OCI-LY7 (cell line): Measurements from ENCODE around the gene THAP4. TPM values are rescaled to one million over a fixed set of nuclear protein-coding genes. Genes with fewer than 3 reads are reported as not detected.

ENCODE experiments used
- BruUV-seq: library from RNA; stranded (reverse); fragments of 400-500 nt; replicated peaks from 2 replicates; lab custom pipeline; 2021; lab: Mats Ljungman, UMichigan
- CTCF ChIA-PET: fragments of 300-600 bp; sonication (Branson Sonifier 250); formaldehyde crosslinking; loops from one replicate; lab custom pipeline; 2022; ENCODE audit warnings: antibody characterized with exemption; ENCODE audit not compliant: unreplicated experiment; lab: Charles Lee
- POLR2A ChIA-PET: fragments of 300-600 bp; sonication (Branson Sonifier 250); formaldehyde crosslinking; loops from one replicate; lab custom pipeline; 2022; ENCODE audit warnings: antibody characterized with exemption; lab: Charles Lee
- DNase-seq: peaks from one replicate; pipeline ENCODE4 v3.0.0-alpha.2; 2015; ENCODE audit warnings: low spot score
- H2AFZ ChIP-seq: fragments of 200-600 bp; sonication (generic), shearing (Covaris generic); 2 replicates; pipeline ENCODE4 v1.6.1; 2014; ENCODE audit warnings: mild to moderate bottlenecking, antibody characterized with exemption, low read length, moderate library complexity
- H3K27ac ChIP-seq: fragments of 200-600 bp; sonication (generic); 2 replicates; pipeline ENCODE4 v1.5.1; 2014; ENCODE audit warnings: mixed run types, low read depth, mild to moderate bottlenecking, moderate library complexity, low read length, inconsistent platforms; ENCODE audit not compliant: poor library complexity, severe bottlenecking
- H3K36me3 ChIP-seq: fragments of 200-600 bp; sonication (generic); 2 replicates; pipeline ENCODE4 v1.6.1; 2014; ENCODE audit warnings: mild to moderate bottlenecking, antibody characterized with exemption, low read length, moderate library complexity, mixed read lengths; ENCODE audit not compliant: insufficient read depth
- H3K4me1 ChIP-seq: fragments of 200-600 bp; sonication (generic); 2 replicates; pipeline ENCODE4 v1.5.1; 2014; ENCODE audit warnings: mild to moderate bottlenecking, low read length; ENCODE audit not compliant: insufficient read depth, poor library complexity, severe bottlenecking
- H3K4me2 ChIP-seq: fragments of 200-600 bp; sonication (generic); 2 replicates; pipeline ENCODE4 v1.6.1; 2014; ENCODE audit warnings: mild to moderate bottlenecking, low read length
- H3K4me3 ChIP-seq: fragments of 200-600 bp; sonication (generic); 2 replicates; pipeline ENCODE4 v1.5.1; 2014; ENCODE audit warnings: mild to moderate bottlenecking, low read depth, low read length; ENCODE audit not compliant: poor library complexity, severe bottlenecking
- H3K79me2 ChIP-seq: fragments of 200-600 bp; sonication (generic); 2 replicates; pipeline ENCODE4 v1.6.1; 2016; ENCODE audit warnings: low read depth, mild to moderate bottlenecking, low read length, moderate library complexity, mixed read lengths; ENCODE audit not compliant: insufficient read depth
- H3K9me2 ChIP-seq: fragments of 200-600 bp; sonication (generic); 2 replicates; pipeline ENCODE4 v1.6.1; 2016; ENCODE audit warnings: mild to moderate bottlenecking, low read length, mixed read lengths; ENCODE audit not compliant: insufficient read depth
- H3K9me3 ChIP-seq: fragments of 200-600 bp; sonication (generic); 2 replicates; pipeline ENCODE4 v1.6.1; 2014; ENCODE audit warnings: mild to moderate bottlenecking, mixed run types, low read length, mixed read lengths
- H4K20me1 ChIP-seq: fragments of 200-600 bp; sonication (generic); 2 replicates; pipeline ENCODE4 v1.6.1; 2014; ENCODE audit warnings: mild to moderate bottlenecking, antibody characterized with exemption, low read length, moderate library complexity, mixed read lengths; ENCODE audit not compliant: insufficient read depth
- EZH2phosphoT487 ChIP-seq: fragments of 200-600 bp; sonication (generic); IDR thresholded peaks from 2 replicates; pipeline ENCODE4 v1.6.1; 2018; ENCODE audit warnings: low read depth, borderline replicate concordance, mild to moderate bottlenecking, mixed run types, antibody characterized with exemption, low read length, moderate library complexity, mixed read lengths
- intact Hi-C: fragments of 100-400 bp; cut with micrococcal nuclease; formaldehyde crosslinking; loops from one replicate; pipeline ENCODE4 v1.10.0; 2022; ENCODE audit not compliant: unreplicated experiment
- total RNA-seq, 2 experiments: library from RNA; depleted of rRNA in 1 of 2; stranded (reverse); fragments of >200 nt in 1 of 2; shearing (Covaris generic) in 1 of 2; gene quantifications; 2 replicates each; pipeline ENCODE4 v1.2.3, GENCODE V29; 2014 to 2022
- TF ChIP-seq, protein P1 (sequence below): fragments of 200-600 bp; sonication (generic); conservative IDR thresholded peaks from 2 replicates; pipeline ENCODE4 v1.5.1; 2014; ENCODE audit warnings: mild to moderate bottlenecking, antibody characterized with exemption, low read length, moderate library complexity, mixed read lengths

The THAP4 gene
- total RNA-seq, 2 experiments from 2014 or later, result 61.6 to 65.6 TPM

GRCh38 chr2:241607162-241607885 lies 29.6 kb downstream of the THAP4 start:
- no peak for DNase-seq
- H4K20me1 ChIP-seq, result 0 out of 2 replicates have a peak, but pooled peaks cover 3% of the 10 kb centered on the region
- CTCF ChIA-PET, result no interaction called here
- peaks cover 60% of the 10 kb centered on the region for H3K36me3 ChIP-seq
- peaks cover 6% of the 10 kb centered on the region; the same call in 1 of the 2 replicates for H3K79me2 ChIP-seq
- H3K4me2 ChIP-seq, result no peak overlapping the region
- peaks cover 12% of the 10 kb centered on the region for H3K4me1 ChIP-seq
- BruUV-seq, result no TSS peak
- intact Hi-C loops, result no loop called here
- H3K4me3 ChIP-seq, result no peak overlapping the region
- TF ChIP-seq, protein P1, sequence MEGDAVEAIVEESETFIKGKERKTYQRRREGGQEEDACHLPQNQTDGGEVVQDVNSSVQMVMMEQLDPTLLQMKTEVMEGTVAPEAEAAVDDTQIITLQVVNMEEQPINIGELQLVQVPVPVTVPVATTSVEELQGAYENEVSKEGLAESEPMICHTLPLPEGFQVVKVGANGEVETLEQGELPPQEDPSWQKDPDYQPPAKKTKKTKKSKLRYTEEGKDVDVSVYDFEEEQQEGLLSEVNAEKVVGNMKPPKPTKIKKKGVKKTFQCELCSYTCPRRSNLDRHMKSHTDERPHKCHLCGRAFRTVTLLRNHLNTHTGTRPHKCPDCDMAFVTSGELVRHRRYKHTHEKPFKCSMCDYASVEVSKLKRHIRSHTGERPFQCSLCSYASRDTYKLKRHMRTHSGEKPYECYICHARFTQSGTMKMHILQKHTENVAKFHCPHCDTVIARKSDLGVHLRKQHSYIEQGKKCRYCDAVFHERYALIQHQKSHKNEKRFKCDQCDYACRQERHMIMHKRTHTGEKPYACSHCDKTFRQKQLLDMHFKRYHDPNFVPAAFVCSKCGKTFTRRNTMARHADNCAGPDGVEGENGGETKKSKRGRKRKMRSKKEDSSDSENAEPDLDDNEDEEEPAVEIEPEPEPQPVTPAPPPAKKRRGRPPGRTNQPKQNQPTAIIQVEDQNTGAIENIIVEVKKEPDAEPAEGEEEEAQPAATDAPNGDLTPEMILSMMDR, result no peak
- TF ChIP-seq EZH2phosphoT487, result no peak
- POLR2A ChIA-PET, result no interaction called here
- no peaks in the 10 kb centered on the region for H3K9me2 ChIP-seq
- H3K27ac ChIP-seq, result no peak overlapping the region
- no peaks in the 10 kb centered on the region for H3K9me3 ChIP-seq
- H2AFZ ChIP-seq, result no peak overlapping the region

- no peak overlapping the region for H3K27ac ChIP-seq
- no peak for DNase-seq
- H3K79me2 ChIP-seq, result peaks cover 6% of the 10 kb centered on the region; the same call in 1 of the 2 replicates
- intact Hi-C loops, result no loop called here
- H3K36me3 ChIP-seq, result peaks cover 63% of the 10 kb centered on the region
- POLR2A ChIA-PET, result no interaction called here
- CTCF ChIA-PET, result no interaction called here
- H3K4me3 ChIP-seq, result no peak overlapping the region
- H3K9me2 ChIP-seq, result no peaks in the 10 kb centered on the region
- no peaks in the 10 kb centered on the region for H4K20me1 ChIP-seq
- no peak overlapping the region for H2AFZ ChIP-seq
- TF ChIP-seq, protein P1, result no peak
- no peak for TF ChIP-seq EZH2phosphoT487
- no TSS peak for BruUV-seq
- no peaks in the 10 kb centered on the region for H3K9me3 ChIP-seq
- H3K4me2 ChIP-seq, result no peak overlapping the region
- peaks cover 12% of the 10 kb centered on the region for H3K4me1 ChIP-seq
Measured at GRCh38 chr2:241606186-241606585, 30.8 kb downstream of the THAP4 start.

- POLR2A ChIA-PET, result interaction anchor here (0.6 to 0.7 kb wide), 2 partner anchors 15 to 83 kb away, joined by 3 read pairs; partner anchors contain the start of gene DTYMK
- CTCF ChIA-PET, result no interaction called here
- no TSS peak for BruUV-seq
Measured at GRCh38 chr2:241603686-241604085, 33.3 kb downstream of the THAP4 start.

More at GRCh38 chr2:241603686-241604085, 33.3 kb downstream of the THAP4 start:
- Histone ChIP-seq H4K20me1 (no peaks in the 10 kb centered on the region), H3K4me1 (no peaks in the 10 kb centered on the region), H3K79me2 (no peaks in the 10 kb centered on the region), H3K9me3 (no peaks in the 10 kb centered on the region), H3K9me2 (no peaks in the 10 kb centered on the region), H3K4me2 (no peak overlapping the region), H3K36me3 (peaks cover 78% of the 10 kb centered on the region), H3K27ac (no peak overlapping the region), H2AFZ (no peak overlapping the region), H3K4me3 (no peak overlapping the region)
- intact Hi-C loops, result no loop called here
- no peak for DNase-seq
- TF ChIP-seq EZH2phosphoT487, result no peak
- TF ChIP-seq, protein P1, result no peak
